ENCODE results near the gene TNS4.

The TNS4 gene

DNA sequence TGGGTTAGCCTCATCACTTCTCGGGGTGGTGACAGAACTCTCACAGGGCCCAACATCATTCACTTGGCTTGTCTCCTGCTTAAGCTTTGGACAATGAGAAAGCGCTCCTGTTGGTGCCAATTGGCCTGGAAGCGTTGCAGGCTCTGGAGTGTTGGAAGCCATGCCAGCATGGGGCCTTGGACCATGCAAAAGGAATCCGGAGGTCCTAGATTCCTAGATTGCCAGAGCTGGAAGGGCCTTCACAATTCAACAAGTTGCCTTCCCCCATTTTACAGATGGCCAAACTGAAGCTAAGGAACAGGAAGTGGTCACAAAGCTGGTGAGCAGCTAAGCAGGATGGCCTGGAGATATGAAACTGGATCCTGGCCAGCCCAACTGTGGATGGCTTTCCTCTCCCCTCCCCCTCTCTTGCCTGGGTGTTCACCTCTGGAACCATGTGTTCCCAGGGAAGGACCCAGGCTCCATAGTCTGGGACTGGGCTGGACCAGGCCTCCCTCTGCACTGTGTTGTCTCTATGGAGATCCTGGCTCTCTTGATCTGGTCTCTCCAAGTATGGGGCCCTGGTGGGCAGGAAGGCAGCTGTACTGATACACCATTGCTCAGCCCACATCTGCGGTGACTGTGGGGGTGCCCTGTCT lies 64.2 kb downstream of the TNS4 start:
- Histone ChIP-seq H4K20me1 (ENCODE audit: insufficient read depth) (no peaks in the 10 kb centered on the region), H3K36me3 (ENCODE audit: insufficient read depth) (no peaks in the 10 kb centered on the region), H3K79me2 (ENCODE audit: insufficient read depth, low read depth) (no peaks in the 10 kb centered on the region), H3K4me1 (ENCODE audit: low read depth, poor library complexity, severe bottlenecking) (peaks cover 14% of the 10 kb centered on the region), H2AFZ (ENCODE audit: low read depth) (no peak overlapping the region), H3K4me2 (peak overlapping the region; percentile 31), H3K4me3 (IDR thresholded peaks at IDR 0.05; ENCODE audit: insufficient read depth, low read depth, low read length) (no peak overlapping the region), H3K27me3 (ENCODE audit: insufficient read depth, low read depth) (peaks cover 10% of the 10 kb centered on the region), H3K9ac (no peak overlapping the region), H3K27ac (no peak overlapping the region)
- TF ChIP-seq, protein P1, sequence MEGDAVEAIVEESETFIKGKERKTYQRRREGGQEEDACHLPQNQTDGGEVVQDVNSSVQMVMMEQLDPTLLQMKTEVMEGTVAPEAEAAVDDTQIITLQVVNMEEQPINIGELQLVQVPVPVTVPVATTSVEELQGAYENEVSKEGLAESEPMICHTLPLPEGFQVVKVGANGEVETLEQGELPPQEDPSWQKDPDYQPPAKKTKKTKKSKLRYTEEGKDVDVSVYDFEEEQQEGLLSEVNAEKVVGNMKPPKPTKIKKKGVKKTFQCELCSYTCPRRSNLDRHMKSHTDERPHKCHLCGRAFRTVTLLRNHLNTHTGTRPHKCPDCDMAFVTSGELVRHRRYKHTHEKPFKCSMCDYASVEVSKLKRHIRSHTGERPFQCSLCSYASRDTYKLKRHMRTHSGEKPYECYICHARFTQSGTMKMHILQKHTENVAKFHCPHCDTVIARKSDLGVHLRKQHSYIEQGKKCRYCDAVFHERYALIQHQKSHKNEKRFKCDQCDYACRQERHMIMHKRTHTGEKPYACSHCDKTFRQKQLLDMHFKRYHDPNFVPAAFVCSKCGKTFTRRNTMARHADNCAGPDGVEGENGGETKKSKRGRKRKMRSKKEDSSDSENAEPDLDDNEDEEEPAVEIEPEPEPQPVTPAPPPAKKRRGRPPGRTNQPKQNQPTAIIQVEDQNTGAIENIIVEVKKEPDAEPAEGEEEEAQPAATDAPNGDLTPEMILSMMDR (conservative IDR thresholded peaks at IDR 0.05; ENCODE audit: low read depth, low read length): no peak

DNA sequence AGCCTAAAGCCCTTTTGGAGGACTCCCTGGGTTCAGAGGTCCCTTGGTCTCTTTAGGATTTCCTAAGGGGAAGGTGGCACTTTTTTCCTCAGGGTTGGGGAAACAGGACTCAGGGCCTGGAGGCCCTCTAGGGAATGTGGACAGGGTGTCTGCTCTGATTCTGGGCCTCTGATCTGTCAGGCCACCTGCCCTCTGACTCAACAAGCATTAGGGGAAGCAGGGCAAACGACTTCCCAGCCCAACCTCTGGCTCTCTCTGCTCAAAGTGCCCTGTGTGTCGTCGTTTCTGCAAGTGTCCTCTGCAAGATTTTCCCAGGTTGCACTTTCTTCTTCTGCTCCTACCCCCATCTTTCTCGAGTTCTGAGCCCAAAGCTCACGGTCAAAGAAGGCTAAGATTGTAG lies 64.8 kb downstream of the TNS4 start:
- no peak overlapping the region for H3K27ac ChIP-seq
- H3K79me2 ChIP-seq (ENCODE audit: insufficient read depth, low read depth): no peaks in the 10 kb centered on the region
- H3K36me3 ChIP-seq (ENCODE audit: insufficient read depth): no peaks in the 10 kb centered on the region
- H3K4me1 ChIP-seq (ENCODE audit: low read depth, poor library complexity, severe bottlenecking): peaks cover 14% of the 10 kb centered on the region
- H3K27me3 ChIP-seq (ENCODE audit: insufficient read depth, low read depth): peaks cover 5% of the 10 kb centered on the region; the same call in 1 of the 2 replicates
- peak overlapping the region; percentile 31 for H3K4me2 ChIP-seq
- H2AFZ ChIP-seq (ENCODE audit: low read depth): no peak overlapping the region
- H4K20me1 ChIP-seq (ENCODE audit: insufficient read depth): no peaks in the 10 kb centered on the region
- H3K4me3 ChIP-seq (IDR thresholded peaks at IDR 0.05; ENCODE audit: insufficient read depth, low read depth, low read length): no peak overlapping the region
- H3K9ac ChIP-seq: no peak overlapping the region
- TF ChIP-seq, protein P1 (conservative IDR thresholded peaks at IDR 0.05; ENCODE audit: low read depth, low read length): no peak

DNA sequence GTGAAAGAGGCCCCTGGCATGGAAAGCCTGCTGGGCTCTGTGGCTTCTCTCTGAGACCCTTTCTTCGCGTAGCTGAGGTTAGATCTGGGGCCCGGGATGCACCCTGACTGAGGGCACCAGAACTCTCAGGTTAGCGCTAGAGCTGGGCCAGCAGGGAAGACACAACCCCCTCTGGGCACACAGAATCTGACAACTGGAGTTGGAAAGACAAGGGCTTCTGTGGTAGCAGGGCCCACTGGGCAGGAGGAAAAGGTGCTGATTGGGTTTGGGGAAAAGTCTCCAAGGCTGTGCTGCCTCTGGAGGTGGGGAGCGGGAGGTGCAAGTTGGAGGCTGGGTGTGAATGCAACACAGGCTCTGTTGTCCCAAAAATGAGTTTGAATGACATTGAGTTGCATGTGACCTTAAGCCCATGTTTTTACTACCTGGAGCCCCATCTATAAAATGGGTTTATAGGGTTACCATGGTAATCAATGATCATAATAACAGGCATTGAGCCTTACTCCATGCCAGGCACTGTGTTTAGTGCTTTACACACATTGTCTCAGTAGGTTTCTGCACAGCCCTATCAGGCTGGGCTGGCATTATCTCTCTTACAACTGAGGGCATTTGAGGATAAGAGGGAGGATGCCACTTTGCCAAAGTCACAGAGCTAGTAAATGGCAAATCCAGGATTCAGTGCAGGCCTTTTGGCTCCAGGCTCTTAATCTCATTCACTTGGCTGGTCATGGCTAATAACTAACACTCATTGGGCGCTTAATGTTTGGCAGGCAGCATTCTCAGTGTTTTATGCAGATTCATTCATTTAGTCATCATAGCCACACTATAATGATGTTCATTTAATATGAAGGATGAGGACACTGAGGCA lies 67.6 kb downstream of the TNS4 start:
- no peak overlapping the region for H3K9ac ChIP-seq
- no peak overlapping the region for H3K4me3 ChIP-seq (IDR thresholded peaks at IDR 0.05; ENCODE audit: insufficient read depth, low read depth, low read length)

DNA sequence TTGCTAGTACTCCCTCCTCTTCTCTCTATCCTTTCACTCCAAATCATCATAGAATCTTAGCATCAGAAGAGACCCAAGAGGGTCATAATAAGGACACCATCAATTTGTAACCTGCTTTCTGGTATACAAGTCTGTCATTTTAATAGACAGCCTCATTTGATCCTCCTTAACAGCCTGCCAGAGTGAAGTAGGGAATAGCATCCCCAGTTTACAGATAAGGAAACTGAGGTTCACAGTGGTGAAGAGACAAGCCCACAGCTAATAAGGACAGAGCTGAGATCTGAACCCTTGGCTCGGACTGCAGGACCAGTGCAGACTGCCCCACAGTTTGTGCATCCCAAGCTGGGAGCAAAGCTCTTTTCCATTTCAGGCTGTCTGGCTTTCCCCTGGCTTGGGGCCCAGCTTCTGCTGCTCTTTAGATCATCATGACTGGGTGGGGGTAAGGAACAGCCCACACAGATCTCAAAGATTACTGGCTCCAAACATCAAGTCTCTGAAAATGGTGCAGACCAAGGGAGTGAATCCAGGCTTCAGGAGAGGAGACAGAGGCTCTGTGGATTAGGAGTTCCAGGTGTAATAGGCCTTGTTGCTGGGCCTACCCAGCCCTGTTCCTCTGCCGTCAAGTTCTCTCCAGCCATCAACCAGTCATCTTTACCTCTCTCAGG lies 68.4 kb downstream of the TNS4 start:
- Histone ChIP-seq H3K4me1 (ENCODE audit: low read depth, poor library complexity, severe bottlenecking) (peaks cover 13% of the 10 kb centered on the region), H3K4me3 (IDR thresholded peaks at IDR 0.05; ENCODE audit: insufficient read depth, low read depth, low read length) (no peak overlapping the region), H4K20me1 (ENCODE audit: insufficient read depth) (no peaks in the 10 kb centered on the region), H3K27me3 (ENCODE audit: insufficient read depth, low read depth) (no peaks in the 10 kb centered on the region; the same call in 1 of the 2 replicates), H3K36me3 (ENCODE audit: insufficient read depth) (no peaks in the 10 kb centered on the region), H2AFZ (ENCODE audit: low read depth) (no peak overlapping the region), H3K27ac (no peak overlapping the region), H3K79me2 (ENCODE audit: insufficient read depth, low read depth) (no peaks in the 10 kb centered on the region), H3K9ac (no peak overlapping the region), H3K4me2 (no peak overlapping the region)
- TF ChIP-seq, protein P1 (conservative IDR thresholded peaks at IDR 0.05; ENCODE audit: low read depth, low read length): no peak

More for the DNA sequence above, 67.6 kb downstream of the TNS4 start:
- no peak overlapping the region for H2AFZ ChIP-seq (ENCODE audit: low read depth)
- no peaks in the 10 kb centered on the region for H3K79me2 ChIP-seq (ENCODE audit: insufficient read depth, low read depth)
- H3K4me1 ChIP-seq (ENCODE audit: low read depth, poor library complexity, severe bottlenecking): peaks cover 14% of the 10 kb centered on the region
- H3K36me3 ChIP-seq (ENCODE audit: insufficient read depth): no peaks in the 10 kb centered on the region
- no peaks in the 10 kb centered on the region for H4K20me1 ChIP-seq (ENCODE audit: insufficient read depth)
- no peak overlapping the region for H3K4me2 ChIP-seq
- no peaks in the 10 kb centered on the region; the same call in 1 of the 2 replicates for H3K27me3 ChIP-seq (ENCODE audit: insufficient read depth, low read depth)
- H3K27ac ChIP-seq: no peak overlapping the region
- TF ChIP-seq, protein P1 (conservative IDR thresholded peaks at IDR 0.05; ENCODE audit: low read depth, low read length): peak; percentile 67
